PFSK-1 (cell line): ENCODE results near the gene CYP2B6.

ENCODE experiments used
- FOXP2 ChIP-seq: optimal IDR thresholded peaks from 2 replicates; pipeline ENCODE3; 2011; ENCODE audit warnings: borderline replicate concordance, control low read depth, inconsistent platforms; ENCODE audit not compliant: insufficient read depth; ENCODE audit errors: extremely low read length, extremely low read depth
- POLR2AphosphoS5 ChIP-seq: IDR thresholded peaks from 2 replicates; pipeline ENCODE4 v1.6.1; 2012; ENCODE audit warnings: low read depth, mild to moderate bottlenecking, control low read depth, low read length, moderate library complexity
- TAF1 ChIP-seq: IDR thresholded peaks from 2 replicates; pipeline ENCODE4 v1.6.1; 2012; ENCODE audit warnings: low read length, control low read depth, borderline replicate concordance; ENCODE audit not compliant: insufficient read depth
- TF ChIP-seq, protein P1 (sequence below), 2 experiments: IDR thresholded peaks; 2 replicates each; pipeline versions ENCODE4 v1.6.1 to v1.8.0; 2011 to 2012; ENCODE audit warnings: low read depth in 2 of 2, low read length in 2 of 2, control low read depth in 1 of 2, inconsistent platforms in 1 of 2, mild to moderate bottlenecking in 1 of 2, moderate library complexity in 1 of 2; ENCODE audit not compliant: insufficient read depth in 1 of 2

DNA sequence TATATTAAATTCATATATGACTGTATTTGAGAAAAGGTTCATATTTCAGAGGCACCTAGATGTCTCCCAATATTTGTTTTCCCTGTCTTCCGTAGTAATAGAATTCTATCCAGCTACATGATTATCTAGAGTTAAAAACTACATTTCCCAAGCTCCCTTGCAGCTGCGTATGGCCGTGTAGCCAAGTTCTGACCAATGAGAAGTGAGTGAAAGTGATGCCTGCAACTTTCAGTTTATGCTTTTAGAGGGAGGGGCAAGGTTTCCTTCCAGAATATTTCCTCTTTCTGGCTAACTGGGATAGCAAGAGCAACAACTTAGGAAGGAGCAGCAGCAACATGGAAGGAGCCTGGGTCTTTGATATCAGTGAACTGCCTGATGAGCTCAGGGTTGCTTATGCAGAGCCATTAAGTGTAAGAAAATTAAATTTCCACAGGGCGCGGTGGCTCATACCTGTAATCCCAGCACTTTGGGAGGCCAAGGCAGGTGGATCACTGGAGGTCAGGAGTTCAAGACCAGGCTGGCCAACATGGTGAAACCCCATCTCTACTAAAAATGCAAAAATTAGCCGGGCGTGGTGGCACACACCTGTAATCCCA, 74.0 kb downstream of the CYP2B6 start:
- no peak for TF ChIP-seq TAF1
- TF ChIP-seq, protein P1, sequence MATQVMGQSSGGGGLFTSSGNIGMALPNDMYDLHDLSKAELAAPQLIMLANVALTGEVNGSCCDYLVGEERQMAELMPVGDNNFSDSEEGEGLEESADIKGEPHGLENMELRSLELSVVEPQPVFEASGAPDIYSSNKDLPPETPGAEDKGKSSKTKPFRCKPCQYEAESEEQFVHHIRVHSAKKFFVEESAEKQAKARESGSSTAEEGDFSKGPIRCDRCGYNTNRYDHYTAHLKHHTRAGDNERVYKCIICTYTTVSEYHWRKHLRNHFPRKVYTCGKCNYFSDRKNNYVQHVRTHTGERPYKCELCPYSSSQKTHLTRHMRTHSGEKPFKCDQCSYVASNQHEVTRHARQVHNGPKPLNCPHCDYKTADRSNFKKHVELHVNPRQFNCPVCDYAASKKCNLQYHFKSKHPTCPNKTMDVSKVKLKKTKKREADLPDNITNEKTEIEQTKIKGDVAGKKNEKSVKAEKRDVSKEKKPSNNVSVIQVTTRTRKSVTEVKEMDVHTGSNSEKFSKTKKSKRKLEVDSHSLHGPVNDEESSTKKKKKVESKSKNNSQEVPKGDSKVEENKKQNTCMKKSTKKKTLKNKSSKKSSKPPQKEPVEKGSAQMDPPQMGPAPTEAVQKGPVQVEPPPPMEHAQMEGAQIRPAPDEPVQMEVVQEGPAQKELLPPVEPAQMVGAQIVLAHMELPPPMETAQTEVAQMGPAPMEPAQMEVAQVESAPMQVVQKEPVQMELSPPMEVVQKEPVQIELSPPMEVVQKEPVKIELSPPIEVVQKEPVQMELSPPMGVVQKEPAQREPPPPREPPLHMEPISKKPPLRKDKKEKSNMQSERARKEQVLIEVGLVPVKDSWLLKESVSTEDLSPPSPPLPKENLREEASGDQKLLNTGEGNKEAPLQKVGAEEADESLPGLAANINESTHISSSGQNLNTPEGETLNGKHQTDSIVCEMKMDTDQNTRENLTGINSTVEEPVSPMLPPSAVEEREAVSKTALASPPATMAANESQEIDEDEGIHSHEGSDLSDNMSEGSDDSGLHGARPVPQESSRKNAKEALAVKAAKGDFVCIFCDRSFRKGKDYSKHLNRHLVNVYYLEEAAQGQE (IDR thresholded peaks at IDR 0.05; ENCODE audit: insufficient read depth in 1 of 2, low read depth in 2 of 2, low read length in 2 of 2): no peak
- TF ChIP-seq FOXP2: no peak
- no peak for TF ChIP-seq POLR2AphosphoS5
